GM12892 (cell line): ENCODE data around the gene PRDM16.

Experiments used
- DNase-seq: peaks from one replicate; pipeline ENCODE4 v3.0.0; 2011; ENCODE audit not compliant: insufficient read length
- FAIRE-seq: peaks from 2 replicates; lab custom pipeline; 2011; peaks lifted over from hg19 to GRCh38; lab: Jason Lieb, UNC
- POLR2A ChIP-seq: IDR thresholded peaks from 2 replicates; pipeline ENCODE4 v1.6.1; 2011; ENCODE audit warnings: low read depth, low read length, control low read depth
- POLR2AphosphoS5 ChIP-seq: IDR thresholded peaks from 2 replicates; pipeline ENCODE4 v1.6.1; 2011; ENCODE audit warnings: low read depth, low read length, control low read depth
- TAF1 ChIP-seq: IDR thresholded peaks from 2 replicates; pipeline ENCODE4 v1.6.1; 2011; ENCODE audit warnings: low read depth, mild to moderate bottlenecking, control low read depth, low read length, borderline replicate concordance

PRDM16 gene

DNA sequence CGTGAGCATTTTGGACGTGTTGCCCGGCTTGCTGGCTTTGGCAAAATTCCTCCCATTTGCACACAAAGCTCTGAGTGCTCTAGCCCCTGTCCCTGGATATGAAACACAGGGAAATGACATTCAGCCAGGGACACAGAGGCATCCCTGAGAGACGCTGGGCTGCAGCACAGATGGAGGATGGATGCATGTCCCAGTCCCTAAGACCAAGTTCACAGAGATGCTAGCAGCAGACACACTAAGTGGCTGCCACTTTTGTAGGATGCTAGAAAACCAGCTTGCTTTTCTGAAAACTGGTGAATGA is 35.3 kb upstream of the PRDM16 start:
- no peak for TF ChIP-seq POLR2AphosphoS5
- TF ChIP-seq POLR2A: no peak
- no peak for TF ChIP-seq TAF1
- FAIRE-seq: no peak
- no peak for DNase-seq

DNA sequence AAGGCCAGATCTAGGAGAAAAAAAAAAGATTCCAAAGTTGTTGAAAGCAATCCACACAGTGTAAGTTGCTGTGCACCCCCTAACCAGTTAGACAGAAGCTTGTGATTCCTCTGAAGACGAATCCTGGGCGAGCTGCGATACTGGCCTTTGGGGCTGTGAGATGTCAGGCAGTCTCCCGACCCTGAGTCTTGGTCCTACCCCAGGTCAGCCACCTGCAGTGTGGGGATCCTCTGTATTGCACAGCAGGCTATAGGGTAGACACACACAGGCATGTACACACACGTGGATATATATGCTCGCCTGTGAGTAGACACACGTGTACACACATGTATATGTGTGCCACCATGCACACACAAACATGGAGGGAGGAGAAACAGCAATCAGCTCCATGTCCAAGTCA is 34.8 kb upstream of the PRDM16 start:
- TF ChIP-seq POLR2AphosphoS5: no peak
- no peak for TF ChIP-seq POLR2A
- no peak for TF ChIP-seq TAF1
- FAIRE-seq: no peak
- DNase-seq: no peak

DNA sequence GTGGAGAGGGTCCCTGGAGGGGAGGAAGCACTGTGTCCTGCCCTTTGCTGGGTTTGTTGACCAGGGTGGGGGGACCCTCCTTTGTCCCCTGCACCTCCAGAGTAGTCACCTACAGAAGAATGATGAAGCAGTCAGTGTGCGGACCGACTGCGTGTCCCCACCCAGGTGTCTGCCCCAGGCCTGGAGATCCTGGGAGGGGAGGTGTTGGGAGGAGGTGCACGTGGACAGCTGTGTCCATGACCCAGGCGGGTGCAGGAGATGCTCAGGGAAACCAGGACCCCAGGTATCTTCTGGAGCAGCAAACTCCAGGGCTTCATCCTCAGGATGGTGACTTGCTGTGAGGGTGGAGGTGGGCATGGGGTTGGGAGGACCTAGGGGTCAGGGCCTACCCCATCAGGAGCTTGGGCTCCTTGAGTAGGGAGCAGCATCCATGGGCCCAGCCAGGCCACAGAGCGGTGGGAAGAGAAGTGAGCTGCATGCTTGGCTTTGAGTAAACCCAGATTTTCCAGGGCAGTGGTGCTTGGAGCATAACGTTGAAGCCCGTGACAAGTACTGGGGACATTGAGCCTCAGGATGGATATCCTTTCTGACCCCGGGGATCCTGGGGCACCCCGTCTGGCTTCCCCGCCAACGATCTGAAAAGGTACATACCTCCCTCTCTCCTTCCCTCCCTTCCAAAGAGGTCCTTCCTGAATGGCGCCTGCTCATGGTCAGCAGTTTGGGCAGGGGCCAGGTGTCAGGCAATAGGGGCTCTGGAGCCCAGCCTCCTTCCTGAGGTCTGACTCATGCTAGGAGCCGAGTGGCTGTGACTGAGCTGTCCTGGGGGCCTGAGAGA is 34.1 kb upstream of the PRDM16 start:
- DNase-seq (no peak), FAIRE-seq (no peak)
- TF ChIP-seq POLR2A (no peak), TAF1 (no peak), POLR2AphosphoS5 (no peak)

DNA sequence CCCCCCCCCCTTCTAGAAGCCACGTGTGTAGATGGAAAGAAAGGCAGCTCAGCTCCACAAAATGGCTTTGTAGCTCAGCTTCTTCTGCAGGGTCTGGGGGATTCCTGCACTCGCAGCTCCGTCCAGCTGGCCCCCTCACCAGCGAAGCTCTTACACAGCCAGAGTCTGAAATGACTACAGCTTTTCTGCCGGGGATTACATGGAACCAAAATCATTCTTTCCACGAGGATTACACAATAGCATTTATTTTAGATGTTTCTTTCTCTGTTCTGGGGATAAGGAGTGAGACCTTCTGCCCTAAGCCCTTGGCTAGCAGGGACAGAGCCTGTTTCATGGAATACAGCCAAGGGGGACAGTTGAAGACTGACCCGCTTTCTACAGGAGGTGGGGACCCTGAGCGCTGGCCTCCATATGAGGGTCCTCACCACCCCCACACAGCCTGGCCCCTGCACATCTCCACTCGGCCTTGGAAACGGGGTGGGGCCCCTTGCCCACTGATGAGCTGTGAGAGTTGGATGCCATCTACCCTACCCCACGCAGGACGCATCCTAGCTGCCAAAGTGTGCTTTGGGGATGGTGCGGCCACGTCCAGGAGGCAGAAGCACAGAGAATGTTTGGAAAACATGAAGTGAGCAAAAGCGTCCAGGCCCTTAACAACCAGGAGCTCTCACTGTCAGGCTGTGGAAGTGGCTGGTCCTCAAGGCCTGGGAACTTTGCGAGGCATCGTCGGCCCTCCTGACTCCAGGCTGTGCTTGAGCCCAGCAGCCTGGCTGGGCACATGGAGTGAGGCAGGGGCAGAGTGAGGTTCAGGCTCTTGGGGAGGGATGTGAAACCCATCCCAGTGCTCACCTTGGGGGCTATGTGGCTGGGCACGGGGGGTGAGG is 33.2 kb upstream of the PRDM16 start:
- TF ChIP-seq POLR2A (no peak), POLR2AphosphoS5 (no peak), TAF1 (no peak)
- DNase-seq: no peak
- no peak for FAIRE-seq

DNA sequence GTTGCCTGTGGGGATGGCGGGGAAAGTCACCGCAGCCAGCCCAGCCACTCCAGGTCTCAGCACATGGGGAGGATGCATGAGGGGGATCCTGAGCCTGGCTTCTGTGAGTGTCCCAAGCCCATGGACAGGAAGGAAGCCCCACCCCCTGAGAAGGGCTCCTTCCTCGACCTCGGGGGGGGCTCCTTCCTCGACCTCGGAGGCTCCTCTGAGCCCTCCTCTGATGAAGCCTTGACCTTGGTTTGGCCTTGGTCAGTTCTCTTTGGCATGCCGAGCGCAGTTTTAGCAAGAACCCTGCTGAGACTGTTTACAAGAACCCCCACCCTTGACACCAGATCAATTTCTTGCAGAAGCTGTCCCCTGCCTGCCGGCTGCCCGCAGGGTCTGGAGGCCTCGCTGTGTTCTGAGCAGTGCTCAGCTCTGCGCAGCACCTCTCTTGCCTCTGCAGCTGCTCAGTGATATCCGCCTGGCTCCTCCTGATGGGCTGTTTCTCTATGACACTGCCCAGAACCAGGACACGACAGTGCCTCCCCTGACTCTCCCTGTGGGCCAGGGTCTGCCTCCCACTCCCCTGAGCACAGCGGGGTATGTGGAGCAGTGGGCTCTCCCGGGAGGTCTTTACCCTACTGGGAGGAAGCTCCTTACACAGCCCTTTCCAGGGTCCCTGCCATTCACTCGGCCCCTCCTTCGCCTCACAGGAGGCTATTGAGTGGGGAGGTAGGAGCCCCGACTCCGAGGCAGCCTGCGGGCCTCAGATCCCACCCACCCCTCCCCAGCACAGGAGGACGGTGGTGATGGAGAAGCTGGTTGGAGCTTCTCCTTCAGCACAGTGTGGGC is 32.3 kb upstream of the PRDM16 start:
- FAIRE-seq (no peak), DNase-seq (no peak)
- no peak for TF ChIP-seq TAF1

DNA sequence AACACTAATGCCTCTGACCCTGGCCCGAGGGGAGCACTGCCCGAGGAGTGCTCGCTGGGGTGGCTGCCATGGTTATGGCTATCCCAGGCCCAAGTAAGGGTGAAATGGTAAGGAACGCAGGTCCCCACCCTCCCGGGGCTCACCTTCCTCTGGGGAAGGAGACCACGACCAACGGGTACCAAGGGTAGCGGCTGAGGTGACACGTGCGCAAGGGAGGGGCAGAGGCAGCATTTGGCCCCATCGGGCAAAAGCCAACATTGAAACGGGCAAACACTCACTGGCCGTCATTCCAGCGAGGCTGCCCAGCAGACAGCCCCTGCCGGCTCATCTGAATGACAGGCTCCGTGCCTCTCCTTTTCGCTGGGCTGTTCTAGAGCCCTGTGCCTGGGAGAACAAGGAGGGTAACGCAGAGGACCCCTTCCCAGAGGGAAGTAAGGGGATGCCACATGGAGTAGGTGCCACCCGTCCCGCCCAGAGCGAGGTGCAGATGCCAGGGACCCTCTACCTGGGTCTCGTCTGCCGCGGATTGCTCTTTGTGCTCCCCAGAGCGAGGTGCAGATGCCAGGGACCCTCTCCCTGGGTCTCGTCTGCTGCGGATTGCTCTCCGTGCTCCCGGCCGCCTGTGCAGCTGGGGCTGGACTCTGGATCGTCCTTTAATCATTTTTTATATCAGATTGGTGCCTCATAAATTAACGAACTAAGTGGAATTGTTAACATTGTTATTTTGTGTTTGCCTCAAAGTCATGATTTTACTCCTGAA is 31.5 kb upstream of the PRDM16 start:
- FAIRE-seq (no peak), DNase-seq (no peak)
- TF ChIP-seq POLR2AphosphoS5 (no peak), POLR2A (no peak), TAF1 (no peak)

DNA sequence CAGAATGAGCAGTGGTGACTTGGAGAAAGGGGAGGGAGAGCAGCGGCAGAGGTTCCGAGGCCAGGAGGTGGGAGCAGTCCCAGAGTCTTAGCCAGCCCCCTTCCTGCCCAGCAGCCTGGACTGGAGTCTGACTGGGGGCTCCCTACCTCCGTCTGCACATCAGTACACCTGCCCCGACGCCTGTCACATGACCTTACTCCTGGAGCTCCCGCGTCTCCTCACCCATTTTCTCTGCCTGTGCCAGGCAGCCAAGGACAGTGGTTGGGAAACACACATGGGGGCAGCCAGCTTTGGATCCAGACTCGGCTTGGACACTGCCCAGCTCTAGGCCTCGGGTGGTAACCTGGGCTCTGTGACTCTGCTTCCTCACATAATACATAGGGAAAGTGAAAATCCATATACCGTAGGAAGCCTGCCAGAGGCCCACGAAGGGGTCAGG is 30.9 kb upstream of the PRDM16 start:
- FAIRE-seq (no peak), DNase-seq (no peak)
- no peak for TF ChIP-seq POLR2A
- no peak for TF ChIP-seq POLR2AphosphoS5
- no peak for TF ChIP-seq TAF1

DNA sequence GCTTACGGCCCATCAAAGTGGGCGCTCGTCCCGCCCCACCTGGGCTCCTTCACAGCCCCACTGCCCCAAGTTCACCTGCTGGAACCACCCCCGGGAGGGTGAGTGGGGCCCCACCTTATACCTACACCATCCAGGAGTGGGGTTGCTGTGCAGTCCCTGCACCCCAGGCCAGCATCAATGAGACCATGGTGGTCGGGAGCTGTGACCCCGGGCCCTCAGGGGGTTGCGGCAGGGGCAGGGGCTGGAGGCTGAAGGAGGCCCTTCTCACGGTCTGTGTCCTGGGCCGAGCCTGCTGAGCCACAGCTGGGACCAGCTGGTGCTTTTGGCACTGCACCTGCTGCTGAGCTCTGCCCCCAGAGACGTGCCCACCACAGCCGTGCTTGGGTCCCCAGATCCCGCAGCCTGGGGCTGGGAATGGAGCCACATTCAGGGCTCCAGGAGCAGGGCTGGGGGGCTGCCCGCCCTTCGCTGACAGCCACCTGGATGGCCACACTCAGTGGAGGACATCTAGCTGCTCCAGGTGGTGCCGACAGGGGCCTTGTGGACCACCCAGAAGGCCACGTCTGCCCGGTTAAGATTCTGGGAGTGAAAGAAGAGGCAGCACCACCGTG is 30.3 kb upstream of the PRDM16 start:
- TF ChIP-seq TAF1: no peak
- no peak for TF ChIP-seq POLR2AphosphoS5
- no peak for TF ChIP-seq POLR2A
- DNase-seq: no peak
- FAIRE-seq: no peak

DNA sequence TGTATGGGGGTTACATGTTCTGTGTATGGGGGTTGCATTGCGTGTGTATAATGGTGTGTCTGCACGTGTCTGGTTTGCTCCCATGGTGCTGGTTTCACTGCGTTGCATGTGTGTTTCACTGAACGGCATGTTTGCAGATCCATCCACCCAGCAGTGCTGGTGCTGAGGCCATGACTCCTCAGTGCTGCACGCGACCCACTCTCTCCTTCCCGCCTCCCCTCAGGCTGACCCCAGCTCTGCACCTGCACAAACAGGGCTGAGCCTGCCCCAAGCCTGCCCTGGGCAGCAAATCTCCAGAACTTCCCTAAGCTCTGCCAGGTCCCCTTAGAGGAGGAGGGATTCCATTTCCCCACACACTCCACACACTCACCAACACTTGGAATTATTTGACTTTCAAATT is 29.0 kb upstream of the PRDM16 start:
- DNase-seq (no peak), FAIRE-seq (no peak)
- TF ChIP-seq POLR2A (no peak), TAF1 (no peak), POLR2AphosphoS5 (no peak)

DNA sequence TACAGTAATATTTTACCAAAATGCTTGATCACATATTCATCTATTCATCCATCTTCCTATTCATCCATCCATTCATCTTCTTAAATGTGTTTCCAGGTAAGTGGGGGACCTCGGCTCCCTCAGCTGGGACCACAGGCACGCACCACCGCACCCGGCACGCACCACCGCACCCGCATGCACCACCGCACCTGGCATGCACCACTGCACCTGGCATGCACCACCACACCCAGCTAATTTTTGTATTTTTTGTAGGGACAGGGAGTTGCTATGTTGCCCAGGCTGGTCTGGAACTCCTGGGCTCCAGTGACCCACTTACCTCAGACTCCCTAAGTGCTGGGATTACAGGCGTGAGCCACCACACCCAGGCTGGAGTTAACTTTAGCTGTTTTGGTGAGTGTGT is 26.5 kb upstream of the PRDM16 start:
- no peak for DNase-seq

More for the DNA sequence above, 26.5 kb upstream of the PRDM16 start:
- TF ChIP-seq POLR2A: no peak
- no peak for TF ChIP-seq POLR2AphosphoS5
- no peak for TF ChIP-seq TAF1
- no peak for FAIRE-seq
